Adrenal gland (tissue), 12 donors: Measurements from ENCODE around the gene TGOLN2. TPM values are rescaled to one million over a fixed set of nuclear protein-coding genes. Genes with fewer than 3 reads are reported as not detected.

Source experiments
- DNase-seq, 7 donors: peaks; one replicate each; pipeline ENCODE4 v3.0.0-alpha.2; 2019 to 2020
- H3K27ac ChIP-seq, 5 donors: fragments of 200-600 bp; sonication (generic) in 4 of 5; 1 replicate in 3 of 5; 2 replicates in 2 of 5; pipeline versions ENCODE4 v1.5.1 to v1.8.0; 2016 to 2020; ENCODE audit warnings: mild to moderate bottlenecking in 1 of 5
- H3K27me3 ChIP-seq: fragments of 200-600 bp; 2 replicates; pipeline ENCODE4 v1.8.0; 2021
- H3K36me3 ChIP-seq, 2 donors: fragments of 200-600 bp; replicated peaks in 1 of 2; 1 replicate in 1 of 2; 2 replicates in 1 of 2; pipeline versions ENCODE4 v1.5.1 to v1.8.0; 2018 to 2022
- H3K4me1 ChIP-seq, 2 donors: fragments of 200-600 bp; replicated peaks in 1 of 2; 1 replicate in 1 of 2; 2 replicates in 1 of 2; pipeline versions ENCODE4 v1.5.1 to v1.8.0; 2018 to 2021
- H3K4me3 ChIP-seq, 4 donors: fragments of 200-600 bp; sonication (generic) in 3 of 4; one replicate each; pipeline ENCODE4 v1.5.1; 2016 to 2018
- H3K9me3 ChIP-seq, 3 donors: fragments of 200-600 bp; sonication (generic) in 1 of 3; replicated peaks in 1 of 3; 1 replicate in 2 of 3; 2 replicates in 1 of 3; pipeline versions ENCODE4 v1.5.1 to v1.8.0; 2016 to 2021
- POLR2A ChIP-seq, 2 donors: fragments of 450-650 bp; IDR thresholded peaks; one replicate each; pipeline ENCODE4 v1.6.1; 2017; ENCODE audit warnings: antibody characterized with exemption in 2 of 2, mild to moderate bottlenecking in 2 of 2, moderate library complexity in 1 of 2
- WGBS, 4 donors: extraction: QIAGEN DNeasy Blood & Tissue Kit in 2 of 4; methylation state at CpG; one replicate each; pipeline versions ENCODE4 v1.1.5 to v1.1.7; 2013 to 2017; 5-methylcytosine and 5-hydroxymethylcytosine counted together
- intact Hi-C, 2 donors: fragments of 100-400 bp; cut with DNase I; formaldehyde crosslinking; loops; one replicate each; pipeline versions ENCODE4 v1.14.1 to v1.15.0; 2022 to 2023
- polyA plus RNA-seq, 3 donors: library from polyadenylated mRNA; stranded (reverse); fragments of 200-250 nt in 2 of 3; fragments of 350-450 nt in 1 of 3; fragmentation: Illumina TruSeq in 1 of 3; extraction: RNeasy Lipid Tissue Mini Kit (QIAGEN cat#74804) in 1 of 3; gene quantifications; one replicate each; pipeline ENCODE4 v1.2.3, GENCODE V29; 2013 to 2014
- total RNA-seq, 9 donors: library from RNA; depleted of rRNA in 4 of 9; stranded (reverse); fragments of >200 nt in 4 of 9; fragments of 120-200 nt in 1 of 9; fragmentation: NEBNext Ultra II Directional in 1 of 9; extraction: Animal tissue kit (Norgen Biotek cat#: 25700) in 1 of 9; gene quantifications; one replicate each; pipeline versions ENCODE4 v1.1.0 to v1.2.4, GENCODE V29; 2013 to 2023
- TF ChIP-seq, protein P1 (sequence below), 6 experiments: fragments of 450-650 bp in 4 of 6; fragments of 200-600 bp in 2 of 6; sonication (generic) in 1 of 6; IDR thresholded peaks; 1 replicate in 5 of 6; 2 replicates in 1 of 6; pipeline versions ENCODE4 v1.5.1 to v1.8.0; 2016 to 2021; ENCODE audit warnings: antibody characterized with exemption in 6 of 6, mild to moderate bottlenecking in 2 of 6, moderate library complexity in 1 of 6
- donor health status: healthy with polysubstance abuse.
- donor health status: Bipolar disorder and iron deficiency.
- donor health status: DM: yes; HTN: yes; CAD: no.
- donor health status: DM: no; HTN: no; CAD: no.
- donor health status: DM: no; HTN: no; CAD: no.
- donor health status: DM: yes; HTN: yes; CAD: no.

TGOLN2 gene
- total and polyA plus RNA-seq, 12 donors: 14.8 to 186 (median 140) TPM

DNA sequence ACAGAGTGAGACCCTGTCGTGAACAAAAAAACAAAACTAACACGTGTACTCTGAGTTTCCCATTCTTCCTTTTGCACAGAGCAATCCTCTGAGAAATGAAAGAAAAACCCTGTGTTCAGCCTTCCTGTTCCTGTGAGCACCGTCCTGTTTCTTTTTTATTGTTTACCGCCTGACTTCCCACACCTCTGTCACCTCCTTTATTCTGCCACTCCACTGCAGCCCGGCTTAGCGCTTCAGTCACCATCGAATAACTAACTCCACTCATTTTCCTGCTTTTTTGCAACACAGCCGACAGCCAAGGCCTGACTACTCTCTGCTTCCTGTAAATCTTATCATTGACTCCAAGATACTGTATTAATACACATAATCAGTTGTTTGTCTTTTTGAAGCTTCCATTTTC, 40.9 kb downstream of the TGOLN2 start:
- no peak for DNase-seq
- no peaks in the 10 kb centered on the region for H3K4me1 ChIP-seq
- no peaks in the 10 kb centered on the region for H3K27me3 ChIP-seq
- no peak overlapping the region for H3K27ac ChIP-seq
- H3K36me3 ChIP-seq: no peaks in the 10 kb centered on the region
- intact Hi-C loops: loop anchor here (5.0 to 10.0 kb wide), 2 partner anchors 155 to 792 kb away; partner anchors contain the start of gene TCF7L1 (in 1 of the 2)
- no peak overlapping the region for H3K4me3 ChIP-seq
- TF ChIP-seq POLR2A (IDR thresholded peaks at IDR 0.05): no peak
- TF ChIP-seq, protein P1, sequence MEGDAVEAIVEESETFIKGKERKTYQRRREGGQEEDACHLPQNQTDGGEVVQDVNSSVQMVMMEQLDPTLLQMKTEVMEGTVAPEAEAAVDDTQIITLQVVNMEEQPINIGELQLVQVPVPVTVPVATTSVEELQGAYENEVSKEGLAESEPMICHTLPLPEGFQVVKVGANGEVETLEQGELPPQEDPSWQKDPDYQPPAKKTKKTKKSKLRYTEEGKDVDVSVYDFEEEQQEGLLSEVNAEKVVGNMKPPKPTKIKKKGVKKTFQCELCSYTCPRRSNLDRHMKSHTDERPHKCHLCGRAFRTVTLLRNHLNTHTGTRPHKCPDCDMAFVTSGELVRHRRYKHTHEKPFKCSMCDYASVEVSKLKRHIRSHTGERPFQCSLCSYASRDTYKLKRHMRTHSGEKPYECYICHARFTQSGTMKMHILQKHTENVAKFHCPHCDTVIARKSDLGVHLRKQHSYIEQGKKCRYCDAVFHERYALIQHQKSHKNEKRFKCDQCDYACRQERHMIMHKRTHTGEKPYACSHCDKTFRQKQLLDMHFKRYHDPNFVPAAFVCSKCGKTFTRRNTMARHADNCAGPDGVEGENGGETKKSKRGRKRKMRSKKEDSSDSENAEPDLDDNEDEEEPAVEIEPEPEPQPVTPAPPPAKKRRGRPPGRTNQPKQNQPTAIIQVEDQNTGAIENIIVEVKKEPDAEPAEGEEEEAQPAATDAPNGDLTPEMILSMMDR (IDR thresholded peaks at IDR 0.05): no peak
- WGBS, 4 donors: 57 to 62% (median 60%) methylated on average over 8 of the region's 8 CpGs
- no peaks in the 10 kb centered on the region for H3K9me3 ChIP-seq

DNA sequence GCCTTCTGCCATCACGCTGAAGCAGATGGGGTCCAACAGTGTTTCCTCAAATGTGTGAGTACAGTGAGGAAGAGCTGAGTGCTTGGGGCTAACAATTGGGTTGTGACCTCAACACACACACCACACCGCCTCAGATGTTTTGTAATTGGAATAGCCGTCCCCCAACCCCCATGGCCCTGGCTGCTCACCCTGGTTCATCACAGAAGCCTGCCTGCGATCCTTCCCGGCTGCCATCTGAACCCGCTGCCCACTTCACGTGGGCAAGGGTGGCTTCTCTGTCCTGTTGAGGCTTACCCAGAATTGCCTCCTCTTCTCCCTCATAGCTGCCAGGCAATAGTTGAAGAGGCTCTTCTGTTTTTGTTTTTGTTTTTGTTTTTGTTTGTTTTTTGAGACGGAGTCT, 44.1 kb downstream of the TGOLN2 start:
- H3K4me1 ChIP-seq: no peaks in the 10 kb centered on the region
- intact Hi-C loops: loop anchor here in 1 of 2 donors (5.0 to 10.0 kb wide), 3 partner anchors 151 to 789 kb away; partner anchors contain the start of gene TCF7L1
- H3K4me3 ChIP-seq: no peak overlapping the region
- whole genome bisulfite sequencing, 4 donors: 90 to 95% (median 91%) methylated on average over 8 of the region's 8 CpGs
- DNase-seq: no peak
- no peak for TF ChIP-seq POLR2A (IDR thresholded peaks at IDR 0.05)
- no peaks in the 10 kb centered on the region for H3K9me3 ChIP-seq
- H3K36me3 ChIP-seq: no peaks in the 10 kb centered on the region
- H3K27ac ChIP-seq: no peak overlapping the region
- no peaks in the 10 kb centered on the region for H3K27me3 ChIP-seq

DNA sequence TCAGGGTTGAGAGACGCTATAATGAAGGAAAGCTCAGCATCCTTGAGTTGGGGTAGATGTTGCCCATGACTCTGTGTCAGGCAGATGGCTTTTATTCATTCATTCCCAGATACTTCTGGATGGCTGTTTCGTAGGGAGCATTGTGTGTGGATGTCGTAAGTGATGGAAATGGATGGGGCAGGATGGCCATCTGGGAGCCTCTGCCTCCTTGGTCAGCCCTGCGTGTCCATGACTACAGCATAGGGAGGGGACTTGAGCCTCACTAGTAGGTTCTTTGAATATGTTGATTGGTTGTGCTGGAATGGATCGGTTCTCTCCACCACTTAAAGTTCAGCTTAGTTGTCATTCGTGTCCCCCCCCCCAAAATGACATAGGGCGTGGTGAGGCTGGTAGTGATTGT, 44.9 kb downstream of the TGOLN2 start:
- TF ChIP-seq POLR2A (IDR thresholded peaks at IDR 0.05): no peak
- TF ChIP-seq, protein P1 (IDR thresholded peaks at IDR 0.05): no peak
- intact Hi-C loops: loop anchor here in 1 of 2 donors (5.0 to 10.0 kb wide), 3 partner anchors 151 to 788 kb away; partner anchors contain the start of gene TCF7L1
- no peak overlapping the region for H3K27ac ChIP-seq
- H3K36me3 ChIP-seq: no peaks in the 10 kb centered on the region
- no peak for DNase-seq
- no peak overlapping the region for H3K4me3 ChIP-seq
- 85 to 90% (median 88%) methylated on average over 7 of the region's 7 CpGs for WGBS, 4 donors
- H3K27me3 ChIP-seq: no peaks in the 10 kb centered on the region
- H3K4me1 ChIP-seq: no peaks in the 10 kb centered on the region
- H3K9me3 ChIP-seq: no peaks in the 10 kb centered on the region

DNA sequence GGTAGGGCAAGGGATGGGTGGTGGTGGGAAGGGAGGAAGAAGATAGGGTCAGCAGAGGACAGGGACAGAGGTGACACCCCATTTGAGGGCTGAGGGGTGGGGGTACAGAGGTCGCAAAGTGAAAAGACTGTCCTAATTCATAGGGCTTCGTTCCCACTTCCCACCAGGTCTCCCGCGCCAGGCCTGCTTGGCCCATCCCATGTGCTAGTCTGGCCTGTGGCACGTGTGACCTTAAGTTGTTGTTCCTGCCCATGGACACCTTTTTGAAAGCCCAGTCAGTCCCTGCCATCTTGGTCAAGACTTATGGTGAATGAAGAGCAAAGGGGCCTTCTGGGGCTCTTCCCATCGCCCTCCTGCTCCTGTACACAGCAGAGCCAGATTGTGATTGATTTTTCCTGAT, 46.2 kb downstream of the TGOLN2 start:
- TF ChIP-seq POLR2A (IDR thresholded peaks at IDR 0.05): no peak
- TF ChIP-seq, protein P1 (IDR thresholded peaks at IDR 0.05): no peak
- WGBS, 4 donors: 76 to 91% (median 79%) methylated on average over 6 of the region's 6 CpGs
- Histone ChIP-seq H3K4me3 (no peak overlapping the region), H3K27ac (no peak overlapping the region), H3K4me1 (no peaks in the 10 kb centered on the region), H3K9me3 (no peaks in the 10 kb centered on the region), H3K36me3 (no peaks in the 10 kb centered on the region), H3K27me3 (no peaks in the 10 kb centered on the region)
- intact Hi-C loops: loop anchor here in 1 of 2 donors (5.0 to 10.0 kb wide), 3 partner anchors 149 to 787 kb away; partner anchors contain the start of gene TCF7L1
- no peak for DNase-seq

DNA sequence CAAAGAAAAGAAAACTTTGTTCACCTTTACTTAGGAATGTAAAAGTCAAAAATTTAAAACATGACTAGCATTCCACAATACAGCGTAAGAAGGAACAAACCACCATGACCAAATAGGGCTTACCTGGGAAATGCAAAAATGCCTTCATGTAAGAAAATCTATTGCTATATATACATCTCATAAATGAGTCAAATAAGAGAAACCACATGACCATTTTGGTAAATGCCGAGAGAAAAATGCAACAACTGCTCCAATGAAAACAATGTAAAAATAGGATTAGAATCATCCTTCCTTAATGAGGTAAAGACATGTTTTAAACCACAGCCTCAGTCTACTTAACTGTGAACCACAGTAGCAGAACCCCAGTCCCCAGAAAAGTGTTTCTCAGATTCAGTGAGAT, 49.4 kb downstream of the TGOLN2 start:
- intact Hi-C loops: no loop called here
- WGBS, 4 donors: 62 to 83% (median 73%) methylated on average over 2 of the region's 2 CpGs
- no peaks in the 10 kb centered on the region for H3K4me1 ChIP-seq
- no peaks in the 10 kb centered on the region for H3K36me3 ChIP-seq
- H3K27me3 ChIP-seq: no peaks in the 10 kb centered on the region
- no peak for TF ChIP-seq POLR2A (IDR thresholded peaks at IDR 0.05)
- TF ChIP-seq, protein P1 (IDR thresholded peaks at IDR 0.05): no peak
- H3K9me3 ChIP-seq: no peaks in the 10 kb centered on the region
- H3K4me3 ChIP-seq: no peak overlapping the region
- no peak for DNase-seq
- peak overlapping the region in 1 of 5 donors; percentile 82 for H3K27ac ChIP-seq
